Uterus (tissue), 4 donors: Measurements from ENCODE around the gene ROGDI. TPM values are rescaled to one million over a fixed set of nuclear protein-coding genes. Genes with fewer than 3 reads are reported as not detected.

ENCODE experiments used
- DNase-seq, 2 donors: peaks; one replicate each; pipeline ENCODE4 v3.0.0-alpha.2; 2019 to 2020
- H3K27ac ChIP-seq, 2 donors: fragments of 200-600 bp; sonication (generic); 1 replicate in 1 of 2; 2 replicates in 1 of 2; pipeline ENCODE4 v1.5.1; 2016 to 2018
- H3K27me3 ChIP-seq, 2 donors: fragments of 200-600 bp; sonication (generic); one replicate each; pipeline ENCODE4 v1.5.1; 2018 to 2019; ENCODE audit warnings: control low read depth in 1 of 2
- H3K36me3 ChIP-seq, 2 donors: fragments of 200-600 bp; sonication (generic); one replicate each; pipeline ENCODE4 v1.5.1; 2019; ENCODE audit warnings: control low read depth in 1 of 2
- H3K4me1 ChIP-seq, 2 donors: fragments of 200-600 bp; sonication (generic); one replicate each; pipeline ENCODE4 v1.5.1; 2018 to 2019; ENCODE audit warnings: control low read depth in 1 of 2
- H3K4me3 ChIP-seq, 2 donors: fragments of 200-600 bp; sonication (generic); 1 replicate in 1 of 2; 2 replicates in 1 of 2; pipeline ENCODE4 v1.5.1; 2018 to 2019; ENCODE audit warnings: mild to moderate bottlenecking in 1 of 2
- H3K9me3 ChIP-seq, 2 donors: fragments of 200-600 bp; sonication (generic); one replicate each; pipeline ENCODE4 v1.5.1; 2019; ENCODE audit warnings: control low read depth in 1 of 2
- POLR2A ChIP-seq, 2 donors: fragments of 450-650 bp; IDR thresholded peaks; one replicate each; pipeline ENCODE4 v1.6.1; 2016; ENCODE audit warnings: antibody characterized with exemption in 2 of 2, mild to moderate bottlenecking in 1 of 2, moderate library complexity in 1 of 2
- intact Hi-C: fragments of 100-400 bp; cut with DNase I; formaldehyde crosslinking; loops from one replicate; pipeline ENCODE4 v1.15.1; 2023; ENCODE audit warnings: low total_unique reads
- total RNA-seq, 4 donors: library from RNA; depleted of rRNA in 3 of 4; stranded (reverse); fragments of >200 nt in 3 of 4; gene quantifications; one replicate each; pipeline versions ENCODE4 v1.1.0 to v1.2.4, GENCODE V29; 2014 to 2023
- TF ChIP-seq, protein P1 (sequence below), 4 experiments: fragments of 200-600 bp in 2 of 4; fragments of 450-650 bp in 2 of 4; sonication (generic) in 2 of 4; IDR thresholded peaks; one replicate each; pipeline ENCODE4 v1.5.1; 2016 to 2019; ENCODE audit warnings: antibody characterized with exemption in 4 of 4, mild to moderate bottlenecking in 2 of 4, moderate library complexity in 1 of 4
- donor health status: DM: yes; HTN: yes; CAD: no.

ROGDI gene
- total RNA-seq, 4 donors from 2014 or later, result 7.9 to 70.6 (median 21.5) TPM

- H3K36me3 ChIP-seq, result no peaks in the 10 kb centered on the region
- peaks cover 0 to 11% of the 10 kb centered on the region in 2 donors for H3K4me1 ChIP-seq
- no peak overlapping the region for H3K4me3 ChIP-seq
- TF ChIP-seq, protein P1, sequence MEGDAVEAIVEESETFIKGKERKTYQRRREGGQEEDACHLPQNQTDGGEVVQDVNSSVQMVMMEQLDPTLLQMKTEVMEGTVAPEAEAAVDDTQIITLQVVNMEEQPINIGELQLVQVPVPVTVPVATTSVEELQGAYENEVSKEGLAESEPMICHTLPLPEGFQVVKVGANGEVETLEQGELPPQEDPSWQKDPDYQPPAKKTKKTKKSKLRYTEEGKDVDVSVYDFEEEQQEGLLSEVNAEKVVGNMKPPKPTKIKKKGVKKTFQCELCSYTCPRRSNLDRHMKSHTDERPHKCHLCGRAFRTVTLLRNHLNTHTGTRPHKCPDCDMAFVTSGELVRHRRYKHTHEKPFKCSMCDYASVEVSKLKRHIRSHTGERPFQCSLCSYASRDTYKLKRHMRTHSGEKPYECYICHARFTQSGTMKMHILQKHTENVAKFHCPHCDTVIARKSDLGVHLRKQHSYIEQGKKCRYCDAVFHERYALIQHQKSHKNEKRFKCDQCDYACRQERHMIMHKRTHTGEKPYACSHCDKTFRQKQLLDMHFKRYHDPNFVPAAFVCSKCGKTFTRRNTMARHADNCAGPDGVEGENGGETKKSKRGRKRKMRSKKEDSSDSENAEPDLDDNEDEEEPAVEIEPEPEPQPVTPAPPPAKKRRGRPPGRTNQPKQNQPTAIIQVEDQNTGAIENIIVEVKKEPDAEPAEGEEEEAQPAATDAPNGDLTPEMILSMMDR (IDR thresholded peaks at IDR 0.05), result no peak
- no peaks in the 10 kb centered on the region for H3K27me3 ChIP-seq
- no peak overlapping the region for H3K27ac ChIP-seq
- no peaks in the 10 kb centered on the region for H3K9me3 ChIP-seq
- no peak for DNase-seq
- intact Hi-C loops, result no loop called here
These were observed 2.8 kb upstream of the ROGDI start for GRCh38 chr16:4805231-4805630.

- Histone ChIP-seq H3K9me3 (no peaks in the 10 kb centered on the region), H3K4me1 (peaks cover 0 to 11% of the 10 kb centered on the region in 2 donors), H3K27me3 (no peaks in the 10 kb centered on the region), H3K36me3 (no peaks in the 10 kb centered on the region), H3K27ac (no peak overlapping the region), H3K4me3 (no peak overlapping the region)
- TF ChIP-seq, protein P1 (IDR thresholded peaks at IDR 0.05), result no peak
- no peak for TF ChIP-seq POLR2A (IDR thresholded peaks at IDR 0.05)
- intact Hi-C loops, result loop anchor here (5.0 kb wide), 1 partner anchor 37 kb away; the partner anchor contains the start of gene ZNF500
- DNase-seq, result no peak
These were observed 1.7 kb upstream of the ROGDI start for GRCh38 chr16:4803898-4804762.

GRCh38 chr16:4803401-4803844 lies 990 bp upstream of the ROGDI start:
- DNase-seq, result no peak
- Histone ChIP-seq H3K4me3 (peak overlapping the region in 1 of 2 donors; percentile 83), H3K4me1 (peaks cover 0 to 11% of the 10 kb centered on the region in 2 donors), H3K9me3 (no peaks in the 10 kb centered on the region), H3K27me3 (no peaks in the 10 kb centered on the region), H3K36me3 (no peaks in the 10 kb centered on the region), H3K27ac (peak overlapping the region in 1 of 2 donors; percentile 70)
- intact Hi-C loops, result loop anchor here (5.0 kb wide), 1 partner anchor 36 kb away; the partner anchor contains the start of gene ZNF500
- TF ChIP-seq, protein P1 (IDR thresholded peaks at IDR 0.05), result no peak
- TF ChIP-seq POLR2A (IDR thresholded peaks at IDR 0.05), result no peak

DNA sequence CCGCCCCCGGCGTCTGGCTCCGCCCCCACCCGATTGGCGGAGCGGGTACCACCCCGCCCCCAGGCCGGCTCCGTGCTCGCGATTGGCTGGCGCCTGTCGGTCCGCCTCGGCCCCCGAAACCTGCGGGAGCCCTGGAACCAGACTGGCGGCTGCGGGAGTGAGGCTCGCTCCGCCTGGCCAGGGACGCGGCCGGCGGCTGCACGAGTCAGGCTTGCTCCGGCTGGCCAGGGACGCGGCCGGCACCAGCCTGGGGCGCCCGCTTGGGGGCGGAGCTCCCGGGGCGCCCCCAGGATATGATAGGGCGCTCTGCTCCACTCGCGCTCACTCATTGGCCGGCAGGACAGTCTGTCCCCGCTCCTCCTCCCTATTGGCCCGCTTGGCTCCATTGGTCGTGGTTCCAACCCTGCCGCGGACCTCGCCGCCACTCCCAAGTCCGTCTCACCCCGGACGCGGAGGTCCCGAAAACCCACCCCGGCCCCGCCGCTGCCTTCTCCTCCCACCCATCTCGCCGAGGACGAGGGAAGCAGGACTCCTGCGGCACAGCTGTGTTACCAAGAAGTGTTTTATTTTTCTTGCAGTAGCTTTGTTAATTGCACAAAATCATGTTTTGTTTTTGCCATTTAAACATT lies 340 bp upstream of the ROGDI start:
- Histone ChIP-seq H3K27me3 (no peaks in the 10 kb centered on the region), H3K9me3 (no peaks in the 10 kb centered on the region), H3K36me3 (no peaks in the 10 kb centered on the region), H3K4me1 (peaks cover 0 to 11% of the 10 kb centered on the region in 2 donors), H3K27ac (peak overlapping the region; percentile 70 to 85), H3K4me3 (peak overlapping the region; percentile 51 to 83)
- DNase-seq, result peak; percentile 91
- TF ChIP-seq, protein P1 (IDR thresholded peaks at IDR 0.05), result peak; percentile 7 to 66 (median 24)
- TF ChIP-seq POLR2A (IDR thresholded peaks at IDR 0.05), result peak; percentile 12 to 41
- intact Hi-C loops, result loop anchor here (5.0 kb wide), 1 partner anchor 35 kb away; the partner anchor contains the start of gene ZNF500
